Skeletal muscle tissue (tissue), 4 donors: ENCODE results near the gene ZFP69. TPM values are rescaled to one million over a fixed set of nuclear protein-coding genes. Genes with fewer than 3 reads are reported as not detected.

Source experiments
- H3K27ac ChIP-seq: one replicate; pipeline ENCODE4 v1.7.0; 2013; ENCODE audit warnings: mild to moderate bottlenecking, low read depth, low read length, inconsistent platforms
- H3K27me3 ChIP-seq, 3 donors: one replicate each; pipeline ENCODE4 v1.7.0; 2013; ENCODE audit warnings: low read length in 3 of 3; ENCODE audit not compliant: control insufficient read depth in 3 of 3, insufficient read depth in 3 of 3
- H3K36me3 ChIP-seq, 3 donors: one replicate each; pipeline ENCODE4 v1.7.0; 2013; ENCODE audit warnings: low read length in 3 of 3; ENCODE audit not compliant: control insufficient read depth in 3 of 3, insufficient read depth in 3 of 3
- H3K4me1 ChIP-seq, 3 donors: one replicate each; pipeline ENCODE4 v1.7.0; 2013; ENCODE audit warnings: low read length in 3 of 3, mild to moderate bottlenecking in 3 of 3; ENCODE audit not compliant: control insufficient read depth in 3 of 3, insufficient read depth in 3 of 3
- H3K4me3 ChIP-seq, 3 donors: one replicate each; pipeline ENCODE4 v1.7.0; 2013; ENCODE audit warnings: low read length in 3 of 3
- H3K9ac ChIP-seq, 3 donors: one replicate each; pipeline ENCODE4 v1.7.0; 2013; ENCODE audit warnings: low read length in 3 of 3, mild to moderate bottlenecking in 3 of 3, moderate library complexity in 2 of 3, low read depth in 1 of 3
- H3K9me3 ChIP-seq, 3 donors: one replicate each; pipeline ENCODE4 v1.7.0; 2013; ENCODE audit warnings: low read length in 3 of 3; ENCODE audit not compliant: control insufficient read depth in 3 of 3
- total RNA-seq: library from RNA; depleted of rRNA; stranded (reverse); fragments of >200 nt; gene quantifications from one replicate; pipeline ENCODE4 v1.2.3, GENCODE V29; 2014
- donor health status: Osteomylitis.

The ZFP69 gene
- total RNA-seq, 1 donor from 2014 or later: 3.7 TPM

GRCh38 chr1:40507973-40508372 lies 30.9 kb downstream of the ZFP69 start:
- H3K27me3 ChIP-seq: no peaks in the 10 kb centered on the region
- no peak overlapping the region for H3K27ac ChIP-seq
- H3K9ac ChIP-seq: peak overlapping the region; percentile 87 to 91 (median 90)
- H3K36me3 ChIP-seq: peaks cover 0 to 8% (median 0%) of the 10 kb centered on the region in 3 donors
- H3K9me3 ChIP-seq: no peaks in the 10 kb centered on the region
- peaks cover 7 to 11% (median 9%) of the 10 kb centered on the region in 3 donors for H3K4me1 ChIP-seq
- H3K4me3 ChIP-seq: peak overlapping the region; percentile 84 to 94 (median 89)

- peak within 1 kb of the TSS; percentile 87 to 91 (median 90) for H3K9ac ChIP-seq
- H3K27me3 ChIP-seq: no peaks in the 10 kb centered on the region
- peaks cover 7 to 11% (median 9%) of the 10 kb centered on the region in 3 donors for H3K4me1 ChIP-seq
- H3K4me3 ChIP-seq: peak within 1 kb of the TSS; percentile 84 to 94 (median 89)
- peak within 1 kb of the TSS; percentile 58 for H3K27ac ChIP-seq
- H3K9me3 ChIP-seq: no peaks in the 10 kb centered on the region
- peaks cover 0 to 6% (median 0%) of the 10 kb centered on the region in 3 donors for H3K36me3 ChIP-seq
These were observed 31.6 kb downstream of the ZFP69 start, which contains the start of gene EXO5 for GRCh38 chr1:40508375-40509341. TSS of gene EXO5 (plus strand) at chr1:40508767. CDS start at chr1:40514545, 5,778 bp downstream.

GRCh38 chr1:40519517-40519916 lies 42.4 kb downstream of the ZFP69 start:
- H3K4me1 ChIP-seq: no peaks in the 10 kb centered on the region
- no peak overlapping the region for H3K4me3 ChIP-seq
- H3K9me3 ChIP-seq: peaks cover 0 to 2% (median 0%) of the 10 kb centered on the region in 3 donors
- no peaks in the 10 kb centered on the region for H3K27me3 ChIP-seq
- no peak overlapping the region for H3K9ac ChIP-seq
- no peak overlapping the region for H3K27ac ChIP-seq
- H3K36me3 ChIP-seq: peaks cover 6 to 12% (median 11%) of the 10 kb centered on the region in 3 donors

- H3K36me3 ChIP-seq: peaks cover 0 to 2% (median 2%) of the 10 kb centered on the region in 3 donors
- H3K4me1 ChIP-seq: peaks cover 12 to 15% (median 12%) of the 10 kb centered on the region in 3 donors
- H3K9ac ChIP-seq: peak overlapping the region; percentile 70 to 79 (median 77)
- H3K9me3 ChIP-seq: no peaks in the 10 kb centered on the region
- H3K27me3 ChIP-seq: no peaks in the 10 kb centered on the region
- H3K4me3 ChIP-seq: peak overlapping the region; percentile 84 to 94 (median 91)
- H3K27ac ChIP-seq: peak overlapping the region; percentile 77
These were observed 53.8 kb downstream of the ZFP69 start for GRCh38 chr1:40530735-40531380.

- Histone ChIP-seq H3K4me3 (peak within 1 kb of the TSS; percentile 84 to 94 (median 91)), H3K27ac (peak within 1 kb of the TSS; percentile 77), H3K36me3 (peaks cover 0 to 2% (median 2%) of the 10 kb centered on the region in 3 donors), H3K27me3 (no peaks in the 10 kb centered on the region), H3K9me3 (no peaks in the 10 kb centered on the region), H3K9ac (peak within 1 kb of the TSS; percentile 77 to 86 (median 79)), H3K4me1 (peaks cover 12 to 15% (median 12%) of the 10 kb centered on the region in 3 donors)
These were observed 54.4 kb downstream of the ZFP69 start, which contains the start of gene ZNF684 for GRCh38 chr1:40531381-40532061. TSS of gene ZNF684 (plus strand) at chr1:40531637. CDS start at chr1:40533167, 1,530 bp downstream.

GRCh38 chr1:40532062-40532389 lies 54.9 kb downstream of the ZFP69 start:
- Histone ChIP-seq H3K9me3 (no peaks in the 10 kb centered on the region), H3K27ac (peak overlapping the region; percentile 77), H3K36me3 (peaks cover 0 to 2% (median 2%) of the 10 kb centered on the region in 3 donors), H3K4me3 (peak overlapping the region; percentile 84 to 94 (median 91)), H3K9ac (peak overlapping the region; percentile 77 to 86 (median 79)), H3K27me3 (no peaks in the 10 kb centered on the region), H3K4me1 (peaks cover 12 to 15% (median 12%) of the 10 kb centered on the region in 3 donors)

- Histone ChIP-seq H3K9me3 (no peaks in the 10 kb centered on the region), H3K27me3 (no peaks in the 10 kb centered on the region), H3K36me3 (peaks cover 0 to 2% (median 2%) of the 10 kb centered on the region in 3 donors), H3K9ac (peak overlapping the region in 2 of 3 donors; percentile 20 to 79), H3K4me1 (peaks cover 12 to 15% (median 12%) of the 10 kb centered on the region in 3 donors), H3K27ac (no peak overlapping the region), H3K4me3 (peak overlapping the region in 1 of 3 donors; percentile 84)
These were observed 55.8 kb downstream of the ZFP69 start for GRCh38 chr1:40532844-40533424.

GRCh38 chr1:40534589-40534988 lies 57.5 kb downstream of the ZFP69 start:
- Histone ChIP-seq H3K9ac (no peak overlapping the region), H3K36me3 (peaks cover 0 to 2% (median 2%) of the 10 kb centered on the region in 3 donors), H3K27me3 (no peaks in the 10 kb centered on the region), H3K9me3 (no peaks in the 10 kb centered on the region), H3K4me1 (peaks cover 12 to 15% (median 12%) of the 10 kb centered on the region in 3 donors), H3K4me3 (no peak overlapping the region), H3K27ac (no peak overlapping the region)

GRCh38 chr1:40535732-40536131 lies 58.6 kb downstream of the ZFP69 start:
- no peak overlapping the region for H3K4me3 ChIP-seq
- H3K27me3 ChIP-seq: no peaks in the 10 kb centered on the region
- no peak overlapping the region for H3K27ac ChIP-seq
- H3K36me3 ChIP-seq: peaks cover 0 to 4% (median 2%) of the 10 kb centered on the region in 3 donors
- peaks cover 10 to 15% (median 12%) of the 10 kb centered on the region in 3 donors for H3K4me1 ChIP-seq
- H3K9ac ChIP-seq: no peak overlapping the region
- no peaks in the 10 kb centered on the region for H3K9me3 ChIP-seq
